ENCODE data around the gene FAM3A.
"Not testable (repeated sequence)": the region's sequence is repeated elsewhere in the genome, so short reads cannot be mapped to it uniquely, and the experiment has no call there.

FAM3A gene

GRCh38 chrX:154502989-154503388, 13.0 kb downstream of the FAM3A start:
- no peak for DNase-seq

- DNase-seq: no peak
These were observed 13.9 kb downstream of the FAM3A start for GRCh38 chrX:154502098-154502497.

GRCh38 chrX:154501423-154501822, 14.6 kb downstream of the FAM3A start:
- DNase-seq: not testable (repeated sequence)

GRCh38 chrX:154496591-154497137, 19.4 kb downstream of the FAM3A start:
- DNase-seq: not testable (repeated sequence)

- DNase-seq: no peak
These were observed 20.5 kb downstream of the FAM3A start for GRCh38 chrX:154495472-154495922.

- DNase-seq: no peak
These were observed 21.3 kb downstream of the FAM3A start for GRCh38 chrX:154494715-154495114.

GRCh38 chrX:154490414-154491083, 25.5 kb downstream of the FAM3A start, which contains the start of gene SLC10A3:
TSS of gene SLC10A3 (minus strand) at chrX:154490629. CDS start at chrX:154488940, 1,689 bp downstream.
- DNase-seq: peak; percentile 81

- peak; percentile 30 for DNase-seq
These were observed 26.0 kb downstream of the FAM3A start for GRCh38 chrX:154490021-154490413.

GRCh38 chrX:154489182-154489581, 26.9 kb downstream of the FAM3A start:
- DNase-seq: no peak

- no peak for DNase-seq
These were observed 27.5 kb downstream of the FAM3A start for GRCh38 chrX:154488336-154489075.

GRCh38 chrX:154487518-154488290, 28.3 kb downstream of the FAM3A start:
- no peak for DNase-seq

- DNase-seq: peak; percentile 34
These were observed 29.4 kb downstream of the FAM3A start, which contains the start of gene UBL4A for GRCh38 chrX:154486396-154487207. TSS of gene UBL4A (minus strand) at chrX:154486615. CDS start at chrX:154486584, 31 bp downstream.

- peak; percentile 11 for DNase-seq
These were observed 30.0 kb downstream of the FAM3A start for GRCh38 chrX:154486052-154486395.

GRCh38 chrX:154485150-154486051, 30.6 kb downstream of the FAM3A start:
- no peak for DNase-seq

- DNase-seq: no peak
These were observed 31.5 kb downstream of the FAM3A start for GRCh38 chrX:154484255-154485149.

GRCh38 chrX:154483325-154483724, 32.7 kb downstream of the FAM3A start:
- no peak for DNase-seq

GRCh38 chrX:154482786-154483185, 33.2 kb downstream of the FAM3A start:
- DNase-seq: no peak

GRCh38 chrX:154481911-154482601, 34.0 kb downstream of the FAM3A start:
- no peak for DNase-seq

- no peak for DNase-seq
These were observed 34.8 kb downstream of the FAM3A start for GRCh38 chrX:154481195-154481594.

Measured in stimulated activated naive CD4-positive, alpha-beta T cell treated with Interleukin-2 at 50 U/mL for 16 hours (primary cell).